ENCODE results near the gene TET2.
"Not testable (repeated sequence)": the region's sequence is repeated elsewhere in the genome, so short reads cannot be mapped to it uniquely, and the experiment has no call there.

The TET2 gene

DNA sequence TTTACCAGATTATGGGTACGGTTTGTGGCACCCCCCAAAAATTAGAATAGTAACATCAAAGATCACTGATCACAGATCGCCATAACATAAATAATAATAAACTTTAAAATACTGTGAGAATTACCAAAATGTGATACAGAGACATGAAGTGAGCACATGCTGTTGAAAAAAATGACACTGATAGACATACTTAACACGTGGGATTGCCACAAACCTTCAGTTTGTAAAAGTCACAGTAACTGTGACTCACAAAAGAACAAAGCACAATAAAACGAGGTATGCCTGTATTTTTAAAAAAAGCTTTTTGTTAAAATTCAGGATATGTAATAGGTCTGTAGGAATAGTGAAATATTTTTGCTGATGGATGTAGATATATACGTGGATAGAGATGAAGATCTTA lies 93.4 kb downstream of the TET2 start:
- no peak for DNase-seq

GRCh38 chr4:105241451-105241850 lies 94.8 kb downstream of the TET2 start:
- peak; percentile 52 for DNase-seq

GRCh38 chr4:105243446-105243845 lies 96.8 kb downstream of the TET2 start:
- DNase-seq: no peak

DNA sequence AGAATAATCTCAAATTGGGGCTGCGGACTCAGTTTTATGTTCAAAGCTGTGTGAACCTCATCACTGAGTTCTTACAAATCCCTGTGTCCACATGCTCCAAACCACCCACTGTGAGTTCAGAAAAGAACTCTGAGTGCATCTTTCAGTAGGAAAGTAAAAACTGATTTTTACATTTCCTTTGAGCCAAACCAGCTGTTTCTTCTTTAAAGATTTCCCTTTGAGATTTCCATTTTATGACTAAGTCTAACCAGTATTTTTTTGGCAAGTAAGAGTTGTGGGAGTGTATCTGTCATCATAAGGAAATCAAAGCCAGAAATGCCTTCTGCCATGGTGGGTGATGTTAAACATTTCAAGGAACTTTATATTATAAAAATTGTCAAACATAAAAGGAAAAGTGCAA lies 100.0 kb downstream of the TET2 start:
- no peak for DNase-seq

- no peak for DNase-seq
These were observed 101.9 kb downstream of the TET2 start for GRCh38 chr4:105248613-105249012.

GRCh38 chr4:105257817-105258495 lies 111.3 kb downstream of the TET2 start:
- no peak for DNase-seq

- DNase-seq: no peak
These were observed 119.0 kb downstream of the TET2 start for GRCh38 chr4:105265689-105266088.

GRCh38 chr4:105267280-105267679 lies 120.6 kb downstream of the TET2 start:
- DNase-seq: no peak

- no peak for DNase-seq
These were observed 125.3 kb downstream of the TET2 start for GRCh38 chr4:105272002-105272401.

GRCh38 chr4:105273230-105273629 lies 126.6 kb downstream of the TET2 start:
- DNase-seq: no peak

DNA sequence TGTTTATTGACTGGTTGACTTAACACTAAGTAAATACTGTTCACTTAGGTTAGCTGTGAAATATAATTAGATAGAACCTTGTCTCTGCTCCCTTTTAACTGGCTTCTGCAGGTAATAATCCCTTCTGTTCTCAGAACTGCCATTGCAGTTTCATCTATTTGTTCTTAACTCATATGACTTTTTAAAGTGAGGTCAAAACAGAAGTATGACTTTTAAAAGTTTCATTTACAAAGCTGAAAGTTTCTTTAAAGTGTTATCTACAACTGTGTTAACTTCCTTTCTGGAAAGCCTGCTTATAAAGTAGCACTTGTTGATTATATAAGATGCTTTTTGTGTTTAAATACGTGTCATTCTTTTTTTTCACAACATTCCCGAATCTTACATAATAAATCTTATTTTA lies 127.4 kb downstream of the TET2 start:
- DNase-seq: no peak

DNA sequence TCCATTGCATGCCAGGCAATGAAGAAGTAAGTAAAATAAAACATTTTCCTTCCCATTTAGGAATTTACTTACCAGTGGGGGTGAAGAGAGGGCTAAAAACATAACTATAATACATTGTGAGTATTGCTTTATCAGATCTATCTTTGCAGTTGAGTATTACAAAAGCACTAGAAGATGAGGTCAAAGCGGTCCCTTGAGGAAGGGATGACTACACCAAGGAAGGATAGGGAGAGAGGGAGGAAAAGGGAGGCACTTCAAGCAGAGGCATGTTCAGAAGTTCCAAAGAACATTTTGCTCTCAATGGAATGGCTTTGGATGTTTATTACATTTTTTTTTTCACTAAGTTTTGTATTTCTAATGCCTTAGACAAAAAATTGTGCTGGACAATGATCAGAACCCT lies 127.8 kb downstream of the TET2 start:
- DNase-seq: no peak

DNA sequence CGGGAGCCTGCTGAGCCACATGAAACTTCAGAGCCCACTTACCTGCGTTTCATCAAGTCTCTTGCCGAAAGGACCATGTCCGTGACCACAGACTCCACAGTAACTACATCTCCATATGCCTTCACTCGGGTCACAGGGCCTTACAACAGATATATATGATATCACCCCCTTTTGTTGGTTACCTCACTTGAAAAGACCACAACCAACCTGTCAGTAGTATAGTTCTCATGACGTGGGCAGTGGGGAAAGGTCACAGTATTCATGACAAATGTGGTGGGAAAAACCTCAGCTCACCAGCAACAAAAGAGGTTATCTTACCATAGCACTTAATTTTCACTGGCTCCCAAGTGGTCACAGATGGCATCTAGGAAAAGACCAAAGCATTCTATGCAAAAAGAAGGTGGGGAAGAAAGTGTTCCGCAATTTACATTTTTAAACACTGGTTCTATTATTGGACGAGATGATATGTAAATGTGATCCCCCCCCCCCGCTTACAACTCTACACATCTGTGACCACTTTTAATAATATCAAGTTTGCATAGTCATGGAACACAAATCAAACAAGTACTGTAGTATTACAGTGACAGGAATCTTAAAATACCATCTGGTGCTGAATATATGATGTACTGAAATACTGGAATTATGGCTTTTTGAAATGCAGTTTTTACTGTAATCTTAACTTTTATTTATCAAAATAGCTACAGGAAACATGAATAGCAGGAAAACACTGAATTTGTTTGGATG lies 129.9 kb downstream of the TET2 start:
- no peak for DNase-seq

DNA sequence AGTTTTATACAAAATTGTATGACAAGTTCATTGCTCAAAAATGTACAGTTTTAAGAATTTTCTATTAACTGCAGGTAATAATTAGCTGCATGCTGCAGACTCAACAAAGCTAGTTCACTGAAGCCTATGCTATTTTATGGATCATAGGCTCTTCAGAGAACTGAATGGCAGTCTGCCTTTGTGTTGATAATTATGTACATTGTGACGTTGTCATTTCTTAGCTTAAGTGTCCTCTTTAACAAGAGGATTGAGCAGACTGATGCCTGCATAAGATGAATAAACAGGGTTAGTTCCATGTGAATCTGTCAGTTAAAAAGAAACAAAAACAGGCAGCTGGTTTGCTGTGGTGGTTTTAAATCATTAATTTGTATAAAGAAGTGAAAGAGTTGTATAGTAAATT lies 131.0 kb downstream of the TET2 start:
- no peak for DNase-seq

DNA sequence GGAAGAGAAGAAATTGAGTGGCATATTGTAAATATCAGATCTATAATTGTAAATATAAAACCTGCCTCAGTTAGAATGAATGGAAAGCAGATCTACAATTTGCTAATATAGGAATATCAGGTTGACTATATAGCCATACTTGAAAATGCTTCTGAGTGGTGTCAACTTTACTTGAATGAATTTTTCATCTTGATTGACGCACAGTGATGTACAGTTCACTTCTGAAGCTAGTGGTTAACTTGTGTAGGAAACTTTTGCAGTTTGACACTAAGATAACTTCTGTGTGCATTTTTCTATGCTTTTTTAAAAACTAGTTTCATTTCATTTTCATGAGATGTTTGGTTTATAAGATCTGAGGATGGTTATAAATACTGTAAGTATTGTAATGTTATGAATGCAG lies 132.6 kb downstream of the TET2 start:
- DNase-seq: no peak

DNA sequence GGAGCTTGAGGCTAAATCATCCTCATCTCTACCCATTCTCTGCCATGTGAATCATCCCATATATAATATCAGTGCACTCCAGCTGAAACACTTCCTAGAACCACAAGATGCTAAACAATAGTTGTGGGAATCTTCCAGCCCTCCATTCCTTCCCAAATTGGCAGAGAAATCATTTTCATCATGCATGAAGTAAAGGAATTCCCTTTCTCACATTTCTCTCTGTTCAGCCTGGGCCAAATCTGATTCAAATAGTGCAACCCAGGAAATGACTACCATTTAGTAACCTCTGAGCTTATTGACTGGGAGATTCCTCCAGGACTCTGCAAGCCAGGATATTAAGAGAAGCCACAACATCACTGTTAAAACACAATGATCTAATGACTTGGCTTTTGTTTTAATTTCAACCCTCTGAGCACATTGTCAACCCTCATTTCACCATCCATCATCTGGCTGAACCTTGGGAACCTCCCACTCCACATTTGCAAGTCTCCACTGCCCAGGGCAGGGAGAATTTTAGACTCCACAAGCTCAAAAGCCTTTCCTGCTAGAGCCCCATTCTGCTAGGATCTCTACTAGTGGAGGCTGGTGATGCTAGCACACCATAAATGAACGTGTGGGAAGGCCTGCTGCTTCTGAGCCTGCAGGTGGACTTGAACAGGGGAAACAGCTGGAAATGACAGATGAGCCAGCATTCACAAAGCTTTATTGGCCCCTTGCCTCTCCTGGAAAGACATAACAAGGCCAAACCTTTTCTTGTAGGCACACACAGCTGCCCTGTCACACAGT lies 133.9 kb downstream of the TET2 start:
- no peak for DNase-seq

DNA sequence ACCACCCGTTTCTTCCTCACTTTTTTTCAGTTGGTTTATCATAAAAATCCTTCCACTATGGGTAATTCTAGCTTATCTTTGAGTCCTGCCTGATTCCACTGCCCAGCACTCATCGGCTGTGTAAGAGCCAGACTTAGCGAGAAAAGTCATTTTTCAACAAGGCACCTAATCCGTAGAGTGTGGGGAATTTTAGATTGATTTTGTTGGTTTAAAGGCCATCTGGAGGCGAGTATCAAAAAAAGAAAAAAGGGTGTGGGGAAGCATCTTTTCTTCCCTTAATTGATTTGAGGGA lies 134.4 kb downstream of the TET2 start:
- DNase-seq: no peak

DNA sequence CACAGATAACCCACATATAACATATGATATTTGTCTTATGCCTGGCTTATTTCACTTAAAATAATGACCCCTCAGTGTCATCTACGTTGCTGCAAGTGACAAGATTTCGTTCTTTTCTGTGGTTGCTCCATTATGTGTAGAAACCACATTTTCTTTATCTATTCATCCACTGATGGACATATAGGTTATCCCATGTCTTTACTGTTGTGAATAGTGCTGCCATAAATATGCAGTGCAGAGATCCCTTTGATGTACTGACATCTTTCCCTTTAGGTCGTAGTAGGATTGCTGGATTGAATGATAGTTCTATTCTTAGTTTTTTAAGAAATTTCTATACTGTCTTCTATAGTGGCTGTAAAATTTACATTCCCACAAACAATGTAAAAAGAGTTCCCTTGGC lies 135.8 kb downstream of the TET2 start:
- no peak for DNase-seq

DNA sequence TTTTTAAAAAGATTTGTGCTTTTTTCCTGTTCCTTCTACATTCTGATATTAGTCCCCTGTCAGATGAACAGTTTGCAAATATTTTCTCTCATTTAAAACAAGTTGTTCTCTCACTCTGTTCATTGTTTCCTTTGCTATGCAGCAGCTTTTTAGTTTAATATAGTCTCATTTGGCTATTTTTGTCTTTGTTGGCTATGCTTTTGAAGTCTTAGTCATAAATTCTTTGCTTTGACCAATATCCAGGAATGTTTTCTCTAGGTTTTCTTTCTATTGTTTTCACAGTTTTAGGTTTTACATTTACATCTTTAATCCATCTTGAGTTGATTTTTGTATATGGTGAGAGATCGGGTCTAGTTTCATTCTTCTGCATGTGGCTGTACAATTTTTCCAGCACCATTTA lies 136.8 kb downstream of the TET2 start:
- no peak for DNase-seq

DNA sequence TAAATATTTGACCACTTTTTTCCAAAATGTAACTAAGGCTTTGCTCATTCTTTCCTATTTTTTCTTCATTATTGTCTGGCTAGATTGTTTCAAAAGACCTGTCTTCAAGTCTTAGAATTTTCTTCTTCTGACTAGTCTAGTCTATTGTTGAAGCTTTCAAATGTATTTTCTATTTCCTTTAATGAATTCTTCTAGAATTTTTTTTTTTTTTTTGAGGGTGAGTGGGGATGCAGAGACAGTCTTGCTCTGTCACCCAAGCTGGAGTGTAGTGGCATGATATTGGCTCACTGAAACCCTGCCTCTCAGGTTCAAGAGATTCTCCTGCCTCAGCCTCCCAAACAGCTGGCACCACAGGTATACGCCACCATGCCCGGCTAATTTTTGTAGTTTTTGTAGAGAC lies 141.4 kb downstream of the TET2 start:
- no peak for DNase-seq

DNA sequence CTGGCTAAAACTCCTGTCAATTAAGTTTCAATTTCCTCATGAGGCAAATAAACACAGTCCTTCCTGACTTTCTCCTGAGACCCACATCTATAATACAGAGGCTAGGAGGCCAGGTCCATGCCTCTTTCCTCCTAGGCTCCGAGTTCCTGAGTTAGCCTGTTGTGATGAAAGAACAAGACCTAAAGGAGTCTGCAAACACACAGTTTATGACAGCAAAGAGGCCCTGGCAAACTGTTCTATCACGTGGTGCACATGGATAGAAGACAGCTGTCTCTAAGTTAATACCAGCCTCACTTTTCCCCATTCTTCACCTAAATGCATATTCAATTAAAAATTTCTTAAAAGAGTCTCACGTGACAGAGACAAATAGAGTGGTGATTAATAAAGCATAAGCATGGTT lies 145.2 kb downstream of the TET2 start:
- no peak for DNase-seq

- no peak for DNase-seq
These were observed 146.7 kb downstream of the TET2 start for GRCh38 chr4:105293360-105293759.

DNA sequence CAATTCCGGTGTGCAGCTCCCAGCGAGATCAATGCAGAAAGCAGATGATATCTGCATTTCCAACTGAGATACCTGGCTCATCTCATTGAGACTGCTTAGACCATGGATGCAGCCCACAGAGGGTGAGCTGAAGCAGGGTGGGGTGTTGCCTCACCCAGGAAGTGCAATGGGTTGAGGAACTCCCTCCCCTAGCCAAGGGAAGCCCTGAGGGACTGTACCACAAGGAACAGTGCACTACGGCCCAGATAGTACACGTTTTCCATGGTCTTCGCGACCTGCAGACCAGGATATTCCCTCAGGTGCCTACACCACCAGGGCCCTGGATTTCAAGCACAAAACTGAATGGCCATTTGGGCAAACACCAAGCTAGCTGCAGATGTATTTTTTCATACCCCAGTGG lies 150.0 kb downstream of the TET2 start:
- no peak for DNase-seq

DNA sequence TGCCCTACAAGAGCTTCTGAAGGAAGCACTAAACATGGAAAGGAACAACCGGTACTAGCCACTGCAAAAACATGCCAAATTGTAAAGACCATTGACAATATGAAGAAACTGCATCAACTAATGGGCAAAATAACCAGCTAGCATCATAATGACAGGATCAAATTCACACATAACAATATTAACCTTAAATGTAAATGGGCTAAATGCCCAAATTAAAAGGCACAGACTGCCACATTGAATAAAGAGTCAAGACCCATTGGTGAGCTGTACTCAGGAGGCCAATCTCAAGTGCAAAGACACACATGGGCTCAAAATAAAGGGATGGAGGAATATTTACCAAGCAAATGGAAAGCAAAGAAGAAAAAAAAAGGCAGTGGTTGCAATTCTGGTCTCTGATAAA lies 152.4 kb downstream of the TET2 start:
- DNase-seq: not testable (repeated sequence)

Measured in COR-L47 (cell line).